ENCODE results near the gene SURF4. TPM values are rescaled to one million over a fixed set of nuclear protein-coding genes. Genes with fewer than 3 reads are reported as not detected.

Gene SURF4
- total and polyA plus RNA-seq, 2 donors (not counting 3 experiments of a cell fraction or from before 2014, with no cell fraction given) = 216 to 358 TPM

DNA sequence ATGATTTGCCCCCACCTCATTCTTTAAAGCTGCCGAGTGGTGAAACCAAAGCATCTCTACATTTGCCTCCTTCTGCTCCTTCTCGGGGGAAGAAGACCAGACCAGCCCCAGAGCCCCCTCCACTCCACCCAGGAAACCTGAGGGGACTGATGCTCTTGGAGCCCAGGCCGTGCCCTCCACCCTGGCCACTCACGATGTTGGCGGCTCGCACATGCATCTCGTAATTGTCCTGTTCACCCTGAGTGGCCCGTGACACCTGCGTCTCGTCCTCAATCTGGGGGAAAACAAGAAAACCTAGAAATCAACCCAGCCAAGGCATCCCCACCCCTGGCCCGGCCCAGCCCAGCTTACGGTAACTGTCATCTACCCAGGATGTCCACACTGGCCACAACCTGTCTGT, 30.9 kb downstream of the SURF4 start:
- TF ChIP-seq POLR2AphosphoS5 (IDR thresholded peaks at IDR 0.05; ENCODE audit: insufficient read depth, low read depth, low read length) = no peak
- no peak for TF ChIP-seq CTCF (IDR thresholded peaks at IDR 0.05; ENCODE audit: extremely low read depth in 1 of 2, insufficient read depth in 1 of 2, low read depth in 1 of 2, low read length in 2 of 2)
- no peak for TF ChIP-seq POLR2A (IDR thresholded peaks at IDR 0.05; ENCODE audit: low read depth, low read length)
- no peak for TF ChIP-seq MYC (IDR thresholded peaks at IDR 0.05; ENCODE audit: low read depth, low read length)
- dilution Hi-C loops (cut with MboI; ENCODE audit: extremely low pct_ligation_motif_present, low sequenced_read_pairs) = no loop called here
- Histone ChIP-seq H3K27me3 (ENCODE audit: control insufficient read depth in 2 of 2, insufficient read depth in 2 of 2, low read length in 2 of 2) (no peaks in the 10 kb centered on the region), H3K4me2 (ENCODE audit: insufficient read depth, low read length) (no peak overlapping the region), H3K9me1 (replicated peaks; ENCODE audit: control insufficient read depth, extremely low read depth, insufficient read depth, low read length) (no peaks in the 10 kb centered on the region), H2AFZ (ENCODE audit: low read depth, low read length) (no peak overlapping the region), H3K4me3 (replicated peaks in 1 of 3; ENCODE audit: insufficient read depth in 1 of 3, low read depth in 1 of 3, low read length in 3 of 3) (no peak overlapping the region), H4K20me1 (replicated peaks; ENCODE audit: control insufficient read depth, extremely low read depth, insufficient read depth, low read length) (no peaks in the 10 kb centered on the region), H3K36me3 (ENCODE audit: control insufficient read depth in 2 of 2, extremely low read depth in 1 of 2, insufficient read depth in 2 of 2, low read length in 2 of 2) (peaks cover 5 to 44% of the 10 kb centered on the region in 2 experiments), H3K4me1 (ENCODE audit: control insufficient read depth, extremely low read depth, insufficient read depth, low read length) (peaks cover 9% of the 10 kb centered on the region), H3K79me2 (ENCODE audit: control insufficient read depth, insufficient read depth, low read length) (peaks cover 35% of the 10 kb centered on the region), H3K9ac (replicated peaks; ENCODE audit: extremely low read depth, insufficient read depth, low read length) (no peak overlapping the region), H3K9me3 (replicated peaks; ENCODE audit: control insufficient read depth, insufficient read depth, low read length) (no peaks in the 10 kb centered on the region), H3K27ac (ENCODE audit: insufficient read depth, low read depth, low read length) (no peak overlapping the region)
- intact Hi-C loops (cut with micrococcal nuclease) = loop anchor here (5.0 kb wide), 1 partner anchor 158 kb away; no protein-coding TSS in a partner anchor
- FAIRE-seq (no peak), DNase-seq (ENCODE audit: low read depth, low spot score) (no peak)
- BruUV-seq (replicated peaks) = no TSS peak
- CTCF ChIA-PET = no interaction called here
- POLR2A ChIA-PET = no interaction called here

DNA sequence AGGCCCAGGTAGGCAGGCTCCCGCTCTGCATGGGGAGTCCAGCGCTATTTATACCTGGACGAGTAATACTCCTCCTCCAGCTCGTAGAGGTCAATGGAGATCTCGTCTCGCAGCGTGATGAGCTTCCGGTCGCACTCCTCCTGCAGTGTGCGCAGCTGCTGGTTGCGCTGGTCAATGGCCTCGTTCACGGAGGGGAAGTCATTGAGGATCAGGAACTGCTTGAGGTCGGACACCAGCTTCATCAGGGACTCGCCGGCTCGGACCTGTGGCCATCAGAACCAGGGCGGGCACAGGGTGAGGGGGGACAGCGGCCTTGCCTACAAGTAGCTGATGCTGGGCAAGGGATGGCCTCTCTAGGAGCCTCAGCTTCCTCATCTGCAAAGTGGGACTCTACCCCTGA, 31.8 kb downstream of the SURF4 start:
- dilution Hi-C loops (cut with MboI; ENCODE audit: extremely low pct_ligation_motif_present, low sequenced_read_pairs) = no loop called here
- no TSS peak for BruUV-seq (replicated peaks)
- Histone ChIP-seq H3K27ac (ENCODE audit: insufficient read depth, low read depth, low read length) (no peak overlapping the region), H3K79me2 (ENCODE audit: control insufficient read depth, insufficient read depth, low read length) (peaks cover 26% of the 10 kb centered on the region), H2AFZ (ENCODE audit: low read depth, low read length) (no peak overlapping the region), H3K9me3 (replicated peaks; ENCODE audit: control insufficient read depth, insufficient read depth, low read length) (no peaks in the 10 kb centered on the region), H3K4me2 (ENCODE audit: insufficient read depth, low read length) (no peak overlapping the region), H3K9me1 (replicated peaks; ENCODE audit: control insufficient read depth, extremely low read depth, insufficient read depth, low read length) (no peaks in the 10 kb centered on the region), H4K20me1 (replicated peaks; ENCODE audit: control insufficient read depth, extremely low read depth, insufficient read depth, low read length) (no peaks in the 10 kb centered on the region), H3K9ac (replicated peaks; ENCODE audit: extremely low read depth, insufficient read depth, low read length) (no peak overlapping the region), H3K27me3 (ENCODE audit: control insufficient read depth in 2 of 2, insufficient read depth in 2 of 2, low read length in 2 of 2) (no peaks in the 10 kb centered on the region), H3K4me3 (replicated peaks in 1 of 3; ENCODE audit: insufficient read depth in 1 of 3, low read depth in 1 of 3, low read length in 3 of 3) (no peak overlapping the region), H3K36me3 (ENCODE audit: control insufficient read depth in 2 of 2, extremely low read depth in 1 of 2, insufficient read depth in 2 of 2, low read length in 2 of 2) (peaks cover 5 to 45% of the 10 kb centered on the region in 2 experiments), H3K4me1 (ENCODE audit: control insufficient read depth, extremely low read depth, insufficient read depth, low read length) (peaks cover under 1% of the 10 kb centered on the region)
- CTCF ChIA-PET = no interaction called here
- intact Hi-C loops (cut with micrococcal nuclease) = no loop called here
- DNase-seq (ENCODE audit: low read depth, low spot score) = no peak
- FAIRE-seq = no peak
- no peak for TF ChIP-seq MYC (IDR thresholded peaks at IDR 0.05; ENCODE audit: low read depth, low read length)
- POLR2A ChIA-PET = no interaction called here

All from endothelial cell of umbilical vein (primary cell).